Measurements from ENCODE around the gene ZFP30. TPM values are rescaled to one million over a fixed set of nuclear protein-coding genes. Genes with fewer than 3 reads are reported as not detected.

Gene ZFP30
- total and polyA plus RNA-seq, 2 of the 4 experiments (the other 2 are of a cell fraction) = 1.7 to 10.2 TPM

DNA sequence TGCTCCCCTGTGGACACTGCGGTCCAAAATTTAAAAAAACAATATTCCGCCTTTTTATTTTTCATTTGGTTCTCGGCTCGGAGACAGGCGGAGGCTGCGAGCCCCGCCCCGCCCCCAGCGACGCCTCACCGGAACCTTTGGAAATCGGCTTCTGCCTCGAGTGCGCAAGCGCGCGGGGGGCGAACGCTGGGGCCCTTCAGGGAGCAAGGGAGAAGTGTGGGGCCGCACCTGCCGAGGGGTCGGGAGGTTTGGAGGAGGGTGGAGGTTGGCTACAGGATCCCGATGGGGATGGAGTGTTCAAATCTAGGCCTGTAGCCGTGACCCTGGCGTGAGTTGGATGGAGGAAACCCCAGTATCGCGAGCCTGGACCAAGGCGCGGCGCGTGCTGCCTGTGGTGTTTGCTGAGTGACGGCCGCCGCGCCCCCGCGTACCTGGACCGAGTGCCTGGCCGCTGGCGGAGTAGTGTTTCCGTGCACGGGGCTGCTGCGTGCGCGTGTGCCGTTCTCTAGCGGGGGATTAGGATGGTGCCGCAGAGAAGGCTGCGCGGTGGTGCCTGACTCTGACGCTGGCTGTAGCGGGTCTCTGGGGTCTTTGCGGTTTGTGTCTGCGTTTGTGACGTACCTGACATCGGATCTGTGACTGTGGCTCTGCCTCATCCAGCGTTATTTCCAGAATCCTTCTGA, 565 bp upstream of the ZFP30 start:
- H2AK9ac ChIP-seq (replicated peaks; ENCODE audit: low read depth, low read length, poor library complexity) = peak overlapping the region; percentile 65
- H3K4me1 ChIP-seq (ENCODE audit: control insufficient read depth, insufficient read depth, low read length) = no peaks in the 10 kb centered on the region
- peak overlapping the region; percentile 98 for H2AFZ ChIP-seq (replicated peaks; ENCODE audit: low read length, poor library complexity)
- H3K4ac ChIP-seq (ENCODE audit: low read depth, low read length) = peak overlapping the region; percentile 85
- peak overlapping the region; percentile 71 for H3K9ac ChIP-seq (ENCODE audit: low read depth, low read length)
- 0 out of 2 replicates have a peak overlapping the region, but pooled peaks have one; percentile 4 for H3K23ac ChIP-seq (ENCODE audit: low read depth, low read length)
- H2BK5ac ChIP-seq (ENCODE audit: low read depth, low read length, poor library complexity, severe bottlenecking) = peak overlapping the region; percentile 68
- in situ Hi-C loops (cut with MboI; ENCODE audit: low sequenced_read_pairs) (no loop called here), dilution Hi-C loops (cut with HindIII; ENCODE audit: low sequenced_read_pairs, unreplicated experiment) (no loop called here), intact Hi-C loops (cut with micrococcal nuclease) (loop anchor here (2.0 to 5.0 kb wide), 2 partner anchors 37 to 189 kb away; partner anchors contain the start of genes ZNF569 and ZNF570)
- peak overlapping the region; percentile 77; the same call in 1 of the 3 replicates for H2BK15ac ChIP-seq (ENCODE audit: low read depth, low read length)
- H4K20me1 ChIP-seq (ENCODE audit: insufficient read depth, low read length) = no peaks in the 10 kb centered on the region
- H2AK5ac ChIP-seq (ENCODE audit: low read depth, low read length) = peak overlapping the region; percentile 3; the same call in 1 of the 2 replicates
- peak overlapping the region; percentile 91; the same call in 1 of the 2 replicates for H3K14ac ChIP-seq (replicated peaks; ENCODE audit: low read depth, low read length)
- no peaks in the 10 kb centered on the region for H3K27me3 ChIP-seq (ENCODE audit: control insufficient read depth, insufficient read depth, low read length)
- H3K4me3 ChIP-seq (ENCODE audit: insufficient read depth, low read depth, low read length) = peak overlapping the region; percentile 89
- no peaks in the 10 kb centered on the region for H3K9me1 ChIP-seq (ENCODE audit: insufficient read depth, low read length)
- CTCF ChIA-PET = no interaction called here
- H2BK20ac ChIP-seq (ENCODE audit: low read depth, low read length) = no peak overlapping the region
- H3K18ac ChIP-seq (ENCODE audit: low read depth, low read length) = peak overlapping the region; percentile 44
- H4K5ac ChIP-seq (ENCODE audit: low read depth, low read length) = peak overlapping the region; percentile 83
- TF ChIP-seq MAZ (IDR thresholded peaks at IDR 0.05; ENCODE audit: borderline replicate concordance, low read depth, low read length) = 0 out of 2 replicates have a peak, but pooled peaks have one; percentile 22
- TF ChIP-seq MXI1 (IDR thresholded peaks at IDR 0.05; ENCODE audit: borderline replicate concordance, low read depth, low read length) = peak; percentile 22; the same call in 1 of the 2 replicates
- TF ChIP-seq, protein P1, sequence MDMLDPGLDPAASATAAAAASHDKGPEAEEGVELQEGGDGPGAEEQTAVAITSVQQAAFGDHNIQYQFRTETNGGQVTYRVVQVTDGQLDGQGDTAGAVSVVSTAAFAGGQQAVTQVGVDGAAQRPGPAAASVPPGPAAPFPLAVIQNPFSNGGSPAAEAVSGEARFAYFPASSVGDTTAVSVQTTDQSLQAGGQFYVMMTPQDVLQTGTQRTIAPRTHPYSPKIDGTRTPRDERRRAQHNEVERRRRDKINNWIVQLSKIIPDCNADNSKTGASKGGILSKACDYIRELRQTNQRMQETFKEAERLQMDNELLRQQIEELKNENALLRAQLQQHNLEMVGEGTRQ (IDR thresholded peaks at IDR 0.05; ENCODE audit: low read depth, low read length) = peak; percentile 48; the same call in 1 of the 2 replicates
- TF ChIP-seq RFX5 (IDR thresholded peaks at IDR 0.05; ENCODE audit: low read depth, low read length) = no peak
- TF ChIP-seq RCOR1 (IDR thresholded peaks at IDR 0.05; ENCODE audit: insufficient replicate concordance, low read length) = peak; percentile 6
- peak; percentile 86 for TF ChIP-seq BHLHE40 (IDR thresholded peaks at IDR 0.05; ENCODE audit: low read depth, low read length)
- TF ChIP-seq RAD21 (IDR thresholded peaks at IDR 0.05; ENCODE audit: low read length) = no peak
- TF ChIP-seq MAFK (IDR thresholded peaks at IDR 0.05; ENCODE audit: low read depth, low read length) = no peak
- H2BK120ac ChIP-seq (ENCODE audit: low read depth, low read length) = peak overlapping the region; percentile 58; the same call in 1 of the 2 replicates
- H3K27ac ChIP-seq (ENCODE audit: insufficient read depth, low read length) = peak overlapping the region; percentile 71
- peak overlapping the region; percentile 81 for H4K91ac ChIP-seq (ENCODE audit: insufficient read depth, low read depth, low read length)
- POLR2A ChIA-PET (ENCODE audit: unreplicated experiment) = interaction anchor here (0.6 kb wide), 1 partner anchor 285 kb away, joined by 3 read pairs; the partner anchor contains the start of gene ZNF527
- 1% methylated on average over 33 of the region's 57 CpGs; no CpG with 5 or more reads in 1 of the 2 experiments for WGBS, 2 experiments (ENCODE audit: extremely low coverage in 2 of 2, insufficient read length in 1 of 2)
- peak; percentile 78 for ATAC-seq (ENCODE audit: low read depth)
- peaks cover 2% of the 10 kb centered on the region; the same call in 1 of the 2 replicates for H3K9me3 ChIP-seq (ENCODE audit: control insufficient read depth, insufficient read depth, low read length)
- no TSS peak for BruUV-seq (replicated peaks)
- H3K56ac ChIP-seq (ENCODE audit: extremely low read depth, insufficient read depth, low read length) = 0 out of 2 replicates have a peak overlapping the region, but pooled peaks have one; percentile 46
- peak; percentile 68 for DNase-seq
- H4K8ac ChIP-seq (ENCODE audit: low read depth in 2 of 2, low read length in 2 of 2) = peak overlapping the region; percentile 86 to 88
- peak overlapping the region; percentile 95 for H3K4me2 ChIP-seq (ENCODE audit: low read depth, low read length)
- H3K79me1 ChIP-seq (ENCODE audit: low read depth in 1 of 2, low read length in 2 of 2) = peaks cover 0 to 15% of the 10 kb centered on the region in 2 experiments; a peak in 2 of 4 replicates
- H3K36me3 ChIP-seq (ENCODE audit: control insufficient read depth, insufficient read depth, low read length) = no peaks in the 10 kb centered on the region
